Measurements from ENCODE around the gene RHCG. TPM values are rescaled to one million over a fixed set of nuclear protein-coding genes. Genes with fewer than 3 reads are reported as not detected.
"Not testable (repeated sequence)": the region's sequence is repeated elsewhere in the genome, so short reads cannot be mapped to it uniquely, and the experiment has no call there.

RHCG gene
- total RNA-seq, 2 experiments from 2014 or later: not detected

- Mint-ChIP-seq H3K9me3 (no peaks in the 10 kb centered on the region), H3K36me3 (no peaks in the 10 kb centered on the region), H3K27me3 (peaks cover 39% of the 10 kb centered on the region), H3K27ac (no peak overlapping the region), H3K4me1 (ENCODE audit: low read depth) (peaks cover 3% of the 10 kb centered on the region), H3K4me3 (no peak overlapping the region)
- ChIA-PET CTCF (interaction anchor here (0.8 to 0.9 kb wide), 2 partner anchors 9 to 71 kb away, joined by 3 read pairs; no protein-coding TSS in a partner anchor), POLR2A (no interaction called here)
- intact Hi-C loops (cut with micrococcal nuclease): no loop called here
- DNase-seq: no peak
Measured at GRCh38 chr15:89489376-89489775, 7.0 kb downstream of the RHCG start.

- Mint-ChIP-seq H3K4me1 (ENCODE audit: low read depth) (peaks cover 3% of the 10 kb centered on the region), H3K27me3 (peaks cover 38% of the 10 kb centered on the region), H3K36me3 (no peaks in the 10 kb centered on the region), H3K4me3 (no peak overlapping the region), H3K9me3 (no peaks in the 10 kb centered on the region), H3K27ac (no peak overlapping the region)
- POLR2A ChIA-PET: no interaction called here
- no peak for DNase-seq
- intact Hi-C loops (cut with micrococcal nuclease): no loop called here
- CTCF ChIA-PET: no interaction called here
Measured at GRCh38 chr15:89487791-89488190, 8.6 kb downstream of the RHCG start.

GRCh38 chr15:89486726-89487050 lies 9.7 kb downstream of the RHCG start:
- intact Hi-C loops (cut with micrococcal nuclease): no loop called here
- ChIA-PET CTCF (no interaction called here), POLR2A (no interaction called here)
- Mint-ChIP-seq H3K36me3 (no peaks in the 10 kb centered on the region), H3K4me1 (ENCODE audit: low read depth) (peaks cover 3% of the 10 kb centered on the region), H3K4me3 (no peak overlapping the region), H3K9me3 (no peaks in the 10 kb centered on the region), H3K27ac (no peak overlapping the region), H3K27me3 (peaks cover 28% of the 10 kb centered on the region)
- DNase-seq: peak; percentile 54

- CTCF ChIA-PET: interaction anchor here (0.9 kb wide), 1 partner anchor 276 kb away, joined by 3 read pairs; no protein-coding TSS in a partner anchor
- H3K27me3 Mint-ChIP-seq: peaks cover 37% of the 10 kb centered on the region
Measured at GRCh38 chr15:89483079-89483478, 13.3 kb downstream of the RHCG start.

DNA sequence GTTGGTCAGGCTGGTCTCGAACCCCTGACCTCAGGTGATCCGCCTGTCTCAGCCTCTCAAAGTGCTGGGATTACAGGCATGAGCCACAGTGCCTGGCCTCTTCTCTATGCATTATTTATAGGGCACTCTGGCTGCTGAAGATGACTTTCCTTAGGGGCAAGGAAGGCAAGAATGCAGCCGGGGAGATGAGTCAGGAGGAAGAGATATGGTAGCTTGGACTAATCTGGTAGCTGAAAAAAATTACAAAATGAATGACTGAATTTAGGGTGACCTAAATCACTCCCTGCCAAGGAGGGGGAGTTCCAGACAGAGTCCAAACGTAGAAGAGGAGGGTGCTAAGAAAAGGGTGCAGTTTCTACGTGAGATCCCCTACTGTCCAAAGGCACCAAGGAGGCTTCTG lies 14.2 kb downstream of the RHCG start:
- no peaks in the 10 kb centered on the region for H3K36me3 Mint-ChIP-seq
- H3K27me3 Mint-ChIP-seq: peaks cover 28% of the 10 kb centered on the region
- no peak overlapping the region for H3K27ac Mint-ChIP-seq
- H3K4me3 Mint-ChIP-seq: no peak overlapping the region
- intact Hi-C loops (cut with micrococcal nuclease): no loop called here
- ChIA-PET POLR2A (no interaction called here), CTCF (interaction anchor here (0.9 kb wide), 1 partner anchor 275 kb away, joined by 3 read pairs; no protein-coding TSS in a partner anchor)
- DNase-seq: no peak
- peaks cover 3% of the 10 kb centered on the region for H3K4me1 Mint-ChIP-seq (ENCODE audit: low read depth)
- H3K9me3 Mint-ChIP-seq: no peaks in the 10 kb centered on the region

More at GRCh38 chr15:89483079-89483478, 13.3 kb downstream of the RHCG start:
- POLR2A ChIA-PET: no interaction called here
- no peak overlapping the region for H3K4me3 Mint-ChIP-seq
- H3K36me3 Mint-ChIP-seq: no peaks in the 10 kb centered on the region
- no peak for DNase-seq
- H3K9me3 Mint-ChIP-seq: no peaks in the 10 kb centered on the region
- H3K27ac Mint-ChIP-seq: no peak overlapping the region
- intact Hi-C loops (cut with micrococcal nuclease): no loop called here
- peaks cover 3% of the 10 kb centered on the region for H3K4me1 Mint-ChIP-seq (ENCODE audit: low read depth)

GRCh38 chr15:89480505-89480904 lies 15.9 kb downstream of the RHCG start:
- no peak overlapping the region for H3K4me3 Mint-ChIP-seq
- POLR2A ChIA-PET: no interaction called here
- no peaks in the 10 kb centered on the region for H3K36me3 Mint-ChIP-seq
- no peaks in the 10 kb centered on the region for H3K4me1 Mint-ChIP-seq (ENCODE audit: low read depth)
- peaks cover 21% of the 10 kb centered on the region for H3K27me3 Mint-ChIP-seq
- no peaks in the 10 kb centered on the region for H3K9me3 Mint-ChIP-seq
- intact Hi-C loops (cut with micrococcal nuclease): no loop called here
- H3K27ac Mint-ChIP-seq: no peak overlapping the region
- CTCF ChIA-PET: interaction anchor here (1.1 kb wide), 1 partner anchor 9 kb away, joined by 3 read pairs; no protein-coding TSS in a partner anchor
- no peak for DNase-seq

DNA sequence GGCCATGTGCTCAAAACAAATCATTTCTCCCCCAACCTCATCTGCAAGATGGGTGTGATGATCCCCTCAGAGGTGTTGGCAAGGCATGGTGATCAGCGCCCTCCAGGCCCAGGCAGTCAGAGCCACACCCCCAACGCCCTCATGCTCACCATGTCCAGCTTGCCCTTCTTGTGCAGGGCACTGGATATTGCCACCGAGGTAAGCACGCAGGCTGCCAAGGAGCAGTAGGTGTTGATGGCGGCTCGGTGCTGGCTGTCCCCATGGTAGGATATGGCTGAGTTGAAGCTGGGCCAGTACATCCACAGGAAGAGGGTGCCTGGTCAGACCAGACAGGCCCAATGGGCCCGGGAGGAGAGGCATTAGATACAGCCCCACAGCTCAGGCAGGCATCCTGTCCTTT lies 17.2 kb downstream of the RHCG start:
- no peaks in the 10 kb centered on the region for H3K9me3 Mint-ChIP-seq
- no peaks in the 10 kb centered on the region for H3K36me3 Mint-ChIP-seq
- H3K27me3 Mint-ChIP-seq: peaks cover 20% of the 10 kb centered on the region
- CTCF ChIA-PET: no interaction called here
- H3K27ac Mint-ChIP-seq: no peak overlapping the region
- intact Hi-C loops (cut with micrococcal nuclease): no loop called here
- H3K4me1 Mint-ChIP-seq (ENCODE audit: low read depth): no peaks in the 10 kb centered on the region
- POLR2A ChIA-PET: no interaction called here
- no peak for DNase-seq
- no peak overlapping the region for H3K4me3 Mint-ChIP-seq

DNA sequence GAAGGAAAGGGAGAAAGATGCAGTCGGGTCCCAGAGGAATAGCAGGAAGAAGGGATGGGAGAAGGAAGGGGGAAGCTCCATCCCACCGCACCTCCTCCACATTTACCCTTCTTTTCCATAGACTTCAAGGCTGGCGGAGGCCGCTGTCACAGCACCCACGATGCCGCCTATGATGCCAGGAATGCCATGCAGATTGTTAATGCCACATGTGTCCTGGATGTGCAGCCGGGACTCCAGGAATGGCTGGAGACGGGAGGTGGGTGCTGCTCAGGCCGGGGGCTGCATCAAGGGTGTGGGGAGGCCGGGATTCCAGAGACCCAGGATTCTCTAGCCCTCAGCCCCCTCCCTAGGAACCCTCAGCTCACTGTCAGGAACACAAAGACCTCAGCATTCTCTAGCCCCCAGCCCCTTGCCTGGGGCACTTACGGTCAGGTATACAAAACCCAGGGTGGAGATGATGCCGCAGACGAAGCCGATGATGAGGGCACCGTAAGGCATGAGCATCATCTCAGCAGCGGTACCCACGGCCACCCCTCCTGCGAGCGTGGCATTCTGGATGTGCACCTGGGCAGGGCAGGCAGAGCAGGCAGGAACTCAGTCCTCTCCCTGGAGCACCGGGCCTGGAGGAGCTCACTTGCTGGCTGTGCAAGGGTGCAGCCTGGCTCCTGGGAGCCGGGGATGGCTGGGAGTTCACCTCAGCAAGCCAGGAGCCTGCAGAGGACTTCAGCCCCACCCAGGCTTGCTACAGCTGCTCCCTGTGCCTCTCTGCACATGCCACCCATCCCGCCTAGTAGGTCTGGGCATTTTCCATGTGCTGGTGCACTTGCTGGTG lies 18.8 kb downstream of the RHCG start:
- H3K9me3 Mint-ChIP-seq: no peaks in the 10 kb centered on the region
- intact Hi-C loops (cut with micrococcal nuclease): no loop called here
- DNase-seq: no peak
- H3K4me3 Mint-ChIP-seq: no peak overlapping the region
- peaks cover 17% of the 10 kb centered on the region for H3K27me3 Mint-ChIP-seq
- CTCF ChIA-PET: no interaction called here
- no peaks in the 10 kb centered on the region for H3K36me3 Mint-ChIP-seq
- no peak overlapping the region for H3K27ac Mint-ChIP-seq
- H3K4me1 Mint-ChIP-seq (ENCODE audit: low read depth): no peaks in the 10 kb centered on the region
- POLR2A ChIA-PET: no interaction called here

- Mint-ChIP-seq H3K27ac (no peak overlapping the region), H3K27me3 (peaks cover 14% of the 10 kb centered on the region), H3K4me3 (no peak overlapping the region), H3K36me3 (no peaks in the 10 kb centered on the region), H3K4me1 (ENCODE audit: low read depth) (no peaks in the 10 kb centered on the region), H3K9me3 (no peaks in the 10 kb centered on the region)
- ChIA-PET CTCF (no interaction called here), POLR2A (no interaction called here)
- DNase-seq: no peak
- intact Hi-C loops (cut with micrococcal nuclease): no loop called here
Measured at GRCh38 chr15:89475661-89476060, 20.7 kb downstream of the RHCG start.

DNA sequence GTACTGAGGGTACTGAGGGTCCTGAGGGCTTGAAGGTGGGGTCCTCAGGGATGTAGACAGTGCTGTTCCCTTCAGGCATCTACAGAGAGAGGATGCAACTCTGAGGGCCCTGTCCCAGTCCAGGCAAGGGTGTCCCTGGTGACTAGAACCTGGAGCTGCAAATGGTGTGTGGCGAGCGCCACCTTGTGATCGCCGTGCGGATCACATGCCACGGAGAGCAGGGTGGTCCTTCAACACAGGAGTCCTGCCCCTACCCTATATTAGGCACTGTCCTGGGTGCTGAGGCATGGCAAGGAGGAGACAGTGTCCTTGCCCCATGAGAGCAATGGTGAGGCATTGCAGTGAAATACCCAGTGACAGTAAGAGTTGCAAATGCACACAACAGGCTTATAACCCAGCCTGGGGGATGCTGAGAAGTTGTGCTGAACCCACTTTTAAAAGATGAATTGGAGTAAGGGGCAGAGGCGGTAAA lies 23.6 kb downstream of the RHCG start:
- H3K4me3 Mint-ChIP-seq: no peak overlapping the region
- H3K36me3 Mint-ChIP-seq: no peaks in the 10 kb centered on the region
- ChIA-PET CTCF (interaction anchor here (1.1 to 4.9 kb wide), 7 partner anchors 26 to 266 kb away, joined by 3 to 33 read pairs (median 7); no protein-coding TSS in a partner anchor), POLR2A (no interaction called here)
- H3K27me3 Mint-ChIP-seq: peaks cover 14% of the 10 kb centered on the region
- no peaks in the 10 kb centered on the region for H3K9me3 Mint-ChIP-seq
- H3K27ac Mint-ChIP-seq: no peak overlapping the region
- peak; percentile 68 for DNase-seq
- intact Hi-C loops (cut with micrococcal nuclease): no loop called here
- H3K4me1 Mint-ChIP-seq (ENCODE audit: low read depth): no peaks in the 10 kb centered on the region

DNA sequence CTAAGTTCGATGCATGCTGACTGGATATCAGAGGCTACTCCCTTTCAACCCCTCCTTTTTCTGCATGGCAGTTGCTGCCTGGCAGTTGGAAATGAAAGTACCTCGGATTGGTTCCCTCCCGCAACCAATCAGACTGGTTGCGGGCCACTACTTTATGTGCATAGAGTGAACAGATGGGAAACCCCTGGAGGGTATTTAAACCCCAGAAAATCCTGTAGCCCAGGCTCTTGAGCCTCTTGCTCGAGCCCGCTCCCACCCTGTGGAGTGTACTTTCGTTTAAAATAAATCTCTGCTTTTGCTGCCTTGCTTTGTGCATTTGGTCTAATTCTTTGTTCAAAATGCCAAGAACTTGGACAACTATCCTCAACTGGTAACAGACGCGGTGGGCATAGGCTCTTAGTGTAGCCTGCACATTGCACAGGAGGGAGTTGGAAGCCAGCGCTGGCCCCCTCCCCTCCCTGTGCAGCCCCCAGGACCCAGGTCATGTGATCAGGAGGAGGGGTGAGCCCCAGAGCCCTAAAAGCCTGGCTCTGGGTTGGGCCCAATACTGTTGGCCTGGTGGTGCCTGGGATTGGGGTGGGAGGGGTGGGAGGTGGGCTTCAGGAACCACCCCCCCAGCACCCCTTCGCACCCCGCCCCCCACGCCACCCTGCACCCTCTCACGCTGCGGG lies 26.8 kb downstream of the RHCG start:
- Mint-ChIP-seq H3K4me3 (no peak overlapping the region), H3K4me1 (ENCODE audit: low read depth) (no peaks in the 10 kb centered on the region), H3K27me3 (peaks cover 14% of the 10 kb centered on the region), H3K36me3 (no peaks in the 10 kb centered on the region), H3K9me3 (no peaks in the 10 kb centered on the region), H3K27ac (no peak overlapping the region)
- ChIA-PET CTCF (interaction anchor here (0.6 to 0.7 kb wide), 2 partner anchors 44 to 62 kb away, joined by 3 read pairs; no protein-coding TSS in a partner anchor), POLR2A (no interaction called here)
- no peak for DNase-seq
- intact Hi-C loops (cut with micrococcal nuclease): no loop called here

GRCh38 chr15:89468813-89469212 lies 27.6 kb downstream of the RHCG start:
- H3K4me1 Mint-ChIP-seq (ENCODE audit: low read depth); H3K9me3 Mint-ChIP-seq; H3K27ac Mint-ChIP-seq; H3K36me3 Mint-ChIP-seq; H3K4me3 Mint-ChIP-seq; CTCF ChIA-PET; POLR2A ChIA-PET; intact Hi-C loops (cut with micrococcal nuclease); DNase-seq: not testable (repeated sequence)
- H3K27me3 Mint-ChIP-seq: peaks cover 14% of the 10 kb centered on the region

Measured in activated CD4-positive, alpha-beta memory T cell treated with anti-CD3 and anti-CD28 coated beads for 36 hours (primary cell).